DOHH2 (cell line): ENCODE measurements around the gene ADAMTS3.

ENCODE experiments used
- H3F3A ChIP-seq: fragments of 200-600 bp; sonication (generic), shearing (Covaris generic); 2 replicates; pipeline ENCODE4 v1.6.0; 2016; ENCODE audit warnings: antibody characterized with exemption, mild to moderate bottlenecking; ENCODE audit not compliant: control insufficient read depth, insufficient read depth
- H3K27ac ChIP-seq: fragments of 200-600 bp; sonication (generic); 2 replicates; pipeline ENCODE4 v1.5.1; 2014; ENCODE audit warnings: low read depth, mild to moderate bottlenecking, low read length, moderate library complexity
- H3K27me3 ChIP-seq: fragments of 200-600 bp; sonication (generic); 2 replicates; pipeline ENCODE4 v1.6.1; 2014; ENCODE audit warnings: mild to moderate bottlenecking, low read length, mixed read lengths; ENCODE audit not compliant: control insufficient read depth
- H3K36me3 ChIP-seq: fragments of 200-600 bp; sonication (generic); 2 replicates; pipeline ENCODE4 v1.6.1; 2014; ENCODE audit warnings: mild to moderate bottlenecking, low read length, moderate library complexity, mixed read lengths; ENCODE audit not compliant: control insufficient read depth
- H3K4me1 ChIP-seq: fragments of 200-600 bp; sonication (generic); 2 replicates; pipeline ENCODE4 v1.6.1; 2014; ENCODE audit warnings: mild to moderate bottlenecking, low read length, mixed read lengths; ENCODE audit not compliant: control insufficient read depth
- H3K4me2 ChIP-seq: fragments of 200-600 bp; sonication (generic); 2 replicates; pipeline ENCODE4 v1.6.0; 2014; ENCODE audit warnings: mild to moderate bottlenecking, low read length, moderate library complexity
- H3K4me3 ChIP-seq: fragments of 200-600 bp; sonication (generic); 2 replicates; pipeline ENCODE4 v1.5.1; 2014; ENCODE audit warnings: mild to moderate bottlenecking, low read length, mixed read lengths
- H3K79me2 ChIP-seq: fragments of 200-600 bp; sonication (generic); 2 replicates; pipeline ENCODE4 v1.6.1; 2014; ENCODE audit warnings: mild to moderate bottlenecking, low read length, mixed read lengths; ENCODE audit not compliant: control insufficient read depth
- H3K9me2 ChIP-seq: fragments of 200-600 bp; sonication (generic); replicated peaks from 2 replicates; pipeline ENCODE4 v1.6.1; 2014; ENCODE audit warnings: mild to moderate bottlenecking, low read length, mixed read lengths; ENCODE audit not compliant: control insufficient read depth
- H3K9me3 ChIP-seq: fragments of 200-600 bp; sonication (generic); 2 replicates; pipeline ENCODE4 v1.6.1; 2014; ENCODE audit warnings: antibody characterized with exemption, low read length, mixed read lengths; ENCODE audit not compliant: control insufficient read depth, insufficient read depth
- H4K20me1 ChIP-seq: fragments of 200-600 bp; sonication (generic); 2 replicates; pipeline ENCODE4 v1.6.0; 2014; ENCODE audit warnings: low read depth, mild to moderate bottlenecking, antibody characterized with exemption, low read length, moderate library complexity; ENCODE audit not compliant: control insufficient read depth, insufficient read depth
- CTCF ChIP-seq: fragments of 200-600 bp; sonication (generic); IDR thresholded peaks from one replicate; pipeline ENCODE4 v1.5.1; 2014; ENCODE audit warnings: antibody characterized with exemption, mild to moderate bottlenecking, low read depth, low read length; ENCODE audit not compliant: poor library complexity, severe bottlenecking
- EZH2phosphoT487 ChIP-seq: fragments of 200-600 bp; sonication (generic); IDR thresholded peaks from 2 replicates; pipeline ENCODE4 v1.6.1; 2017; ENCODE audit warnings: borderline replicate concordance, mild to moderate bottlenecking, antibody characterized with exemption, low read length, moderate library complexity, mixed read lengths

ADAMTS3 gene

GRCh38 chr4:72383439-72383838 lies 185.6 kb downstream of the ADAMTS3 start:
- Histone ChIP-seq H3K4me1 (no peaks in the 10 kb centered on the region), H3K9me3 (no peaks in the 10 kb centered on the region), H3K27me3 (no peaks in the 10 kb centered on the region), H3K36me3 (no peaks in the 10 kb centered on the region), H3K4me2 (no peak overlapping the region), H3K4me3 (no peak overlapping the region), H4K20me1 (no peaks in the 10 kb centered on the region), H3K27ac (no peak overlapping the region), H3F3A (no peaks in the 10 kb centered on the region), H3K79me2 (no peaks in the 10 kb centered on the region), H3K9me2 (no peaks in the 10 kb centered on the region)
- no peak for TF ChIP-seq CTCF
- TF ChIP-seq EZH2phosphoT487, result no peak

GRCh38 chr4:72378901-72379300 lies 190.1 kb downstream of the ADAMTS3 start:
- Histone ChIP-seq H3K4me2 (no peak overlapping the region), H3K9me3 (no peaks in the 10 kb centered on the region), H3K4me3 (no peak overlapping the region), H3K27ac (no peak overlapping the region), H3F3A (no peaks in the 10 kb centered on the region), H3K79me2 (no peaks in the 10 kb centered on the region), H3K4me1 (no peaks in the 10 kb centered on the region), H3K27me3 (no peaks in the 10 kb centered on the region), H3K36me3 (no peaks in the 10 kb centered on the region), H4K20me1 (no peaks in the 10 kb centered on the region), H3K9me2 (no peaks in the 10 kb centered on the region)
- no peak for TF ChIP-seq EZH2phosphoT487
- no peak for TF ChIP-seq CTCF

GRCh38 chr4:72377491-72378194 lies 191.4 kb downstream of the ADAMTS3 start:
- no peak overlapping the region for H3K4me2 ChIP-seq
- H3F3A ChIP-seq, result no peaks in the 10 kb centered on the region
- no peaks in the 10 kb centered on the region for H3K27me3 ChIP-seq
- no peaks in the 10 kb centered on the region for H4K20me1 ChIP-seq
- no peaks in the 10 kb centered on the region for H3K79me2 ChIP-seq
- H3K4me1 ChIP-seq, result no peaks in the 10 kb centered on the region
- H3K27ac ChIP-seq, result no peak overlapping the region
- TF ChIP-seq EZH2phosphoT487, result no peak
- no peaks in the 10 kb centered on the region for H3K9me3 ChIP-seq
- H3K9me2 ChIP-seq, result no peaks in the 10 kb centered on the region
- H3K36me3 ChIP-seq, result no peaks in the 10 kb centered on the region
- H3K4me3 ChIP-seq, result no peak overlapping the region

DNA sequence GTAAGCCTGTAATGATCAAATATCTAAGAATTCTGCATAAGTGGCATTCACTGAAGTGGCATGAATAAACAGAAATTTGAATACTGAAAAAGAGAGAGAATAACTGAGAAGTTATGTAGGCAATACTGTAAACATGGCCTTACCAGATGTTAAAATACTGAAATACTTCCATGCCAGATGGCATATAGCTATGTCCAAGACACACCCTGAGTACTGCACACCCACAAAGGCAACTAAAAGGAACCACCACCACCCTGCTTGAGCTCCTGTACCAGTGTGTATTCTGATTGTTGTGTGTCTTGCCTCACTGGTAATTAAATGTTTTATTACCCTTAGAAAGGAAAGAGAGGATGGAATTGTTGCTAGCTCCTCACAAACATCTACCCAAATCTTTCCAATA lies 192.1 kb downstream of the ADAMTS3 start:
- no peaks in the 10 kb centered on the region for H3K79me2 ChIP-seq
- no peaks in the 10 kb centered on the region for H3K4me1 ChIP-seq
- no peak overlapping the region for H3K4me2 ChIP-seq
- H3K4me3 ChIP-seq, result no peak overlapping the region
- no peak for TF ChIP-seq CTCF
- no peak for TF ChIP-seq EZH2phosphoT487
- no peak overlapping the region for H3K27ac ChIP-seq
- no peaks in the 10 kb centered on the region for H3K9me2 ChIP-seq
- H3K9me3 ChIP-seq, result no peaks in the 10 kb centered on the region
- no peaks in the 10 kb centered on the region for H4K20me1 ChIP-seq
- H3K27me3 ChIP-seq, result no peaks in the 10 kb centered on the region
- no peaks in the 10 kb centered on the region for H3F3A ChIP-seq
- no peaks in the 10 kb centered on the region for H3K36me3 ChIP-seq
